ENCODE results near the gene TEPSIN. TPM values are rescaled to one million over a fixed set of nuclear protein-coding genes. Genes with fewer than 3 reads are reported as not detected.

TEPSIN gene
- total RNA-seq, 4 donors from 2014 or later, result 43.0 to 94.5 (median 55.3) TPM

DNA sequence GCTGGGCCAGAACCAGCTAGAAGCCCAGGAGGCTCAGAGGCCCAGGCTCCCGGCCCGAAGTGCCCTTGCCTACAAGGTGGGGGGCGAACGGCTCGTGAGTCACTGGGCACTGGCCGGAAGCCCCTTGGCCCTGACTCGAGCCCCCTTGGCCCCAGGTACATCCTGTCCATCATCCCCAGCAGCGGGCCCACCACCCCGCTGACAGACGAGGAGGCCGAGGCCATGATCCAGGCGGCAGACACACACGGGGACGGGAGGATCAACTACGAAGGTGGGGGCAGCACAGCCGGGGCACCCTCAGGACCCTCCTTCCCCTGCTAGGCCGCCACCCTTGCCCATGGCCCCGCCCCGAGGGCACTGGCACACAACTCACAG, 57.1 kb downstream of the TEPSIN start:
- TF ChIP-seq POLR2AphosphoS5 (IDR thresholded peaks at IDR 0.05) (no peak), POLR2A (IDR thresholded peaks at IDR 0.05) (no peak), EP300 (IDR thresholded peaks at IDR 0.05) (no peak)
- TF ChIP-seq, protein P1, sequence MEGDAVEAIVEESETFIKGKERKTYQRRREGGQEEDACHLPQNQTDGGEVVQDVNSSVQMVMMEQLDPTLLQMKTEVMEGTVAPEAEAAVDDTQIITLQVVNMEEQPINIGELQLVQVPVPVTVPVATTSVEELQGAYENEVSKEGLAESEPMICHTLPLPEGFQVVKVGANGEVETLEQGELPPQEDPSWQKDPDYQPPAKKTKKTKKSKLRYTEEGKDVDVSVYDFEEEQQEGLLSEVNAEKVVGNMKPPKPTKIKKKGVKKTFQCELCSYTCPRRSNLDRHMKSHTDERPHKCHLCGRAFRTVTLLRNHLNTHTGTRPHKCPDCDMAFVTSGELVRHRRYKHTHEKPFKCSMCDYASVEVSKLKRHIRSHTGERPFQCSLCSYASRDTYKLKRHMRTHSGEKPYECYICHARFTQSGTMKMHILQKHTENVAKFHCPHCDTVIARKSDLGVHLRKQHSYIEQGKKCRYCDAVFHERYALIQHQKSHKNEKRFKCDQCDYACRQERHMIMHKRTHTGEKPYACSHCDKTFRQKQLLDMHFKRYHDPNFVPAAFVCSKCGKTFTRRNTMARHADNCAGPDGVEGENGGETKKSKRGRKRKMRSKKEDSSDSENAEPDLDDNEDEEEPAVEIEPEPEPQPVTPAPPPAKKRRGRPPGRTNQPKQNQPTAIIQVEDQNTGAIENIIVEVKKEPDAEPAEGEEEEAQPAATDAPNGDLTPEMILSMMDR (IDR thresholded peaks at IDR 0.05), result no peak
- peaks cover 16% of the 10 kb centered on the region for H3K27me3 ChIP-seq
- no peak overlapping the region for H3K27ac ChIP-seq
- no peak for DNase-seq (ENCODE audit: low spot score in 2 of 2)
- no CpG with 5 or more reads among the region's 19 CpGs for WGBS
- H3K4me1 ChIP-seq, result no peaks in the 10 kb centered on the region
- H3K9me3 ChIP-seq, result no peaks in the 10 kb centered on the region
- H3K36me3 ChIP-seq, result no peaks in the 10 kb centered on the region
- H3K4me3 ChIP-seq, result no peak overlapping the region

DNA sequence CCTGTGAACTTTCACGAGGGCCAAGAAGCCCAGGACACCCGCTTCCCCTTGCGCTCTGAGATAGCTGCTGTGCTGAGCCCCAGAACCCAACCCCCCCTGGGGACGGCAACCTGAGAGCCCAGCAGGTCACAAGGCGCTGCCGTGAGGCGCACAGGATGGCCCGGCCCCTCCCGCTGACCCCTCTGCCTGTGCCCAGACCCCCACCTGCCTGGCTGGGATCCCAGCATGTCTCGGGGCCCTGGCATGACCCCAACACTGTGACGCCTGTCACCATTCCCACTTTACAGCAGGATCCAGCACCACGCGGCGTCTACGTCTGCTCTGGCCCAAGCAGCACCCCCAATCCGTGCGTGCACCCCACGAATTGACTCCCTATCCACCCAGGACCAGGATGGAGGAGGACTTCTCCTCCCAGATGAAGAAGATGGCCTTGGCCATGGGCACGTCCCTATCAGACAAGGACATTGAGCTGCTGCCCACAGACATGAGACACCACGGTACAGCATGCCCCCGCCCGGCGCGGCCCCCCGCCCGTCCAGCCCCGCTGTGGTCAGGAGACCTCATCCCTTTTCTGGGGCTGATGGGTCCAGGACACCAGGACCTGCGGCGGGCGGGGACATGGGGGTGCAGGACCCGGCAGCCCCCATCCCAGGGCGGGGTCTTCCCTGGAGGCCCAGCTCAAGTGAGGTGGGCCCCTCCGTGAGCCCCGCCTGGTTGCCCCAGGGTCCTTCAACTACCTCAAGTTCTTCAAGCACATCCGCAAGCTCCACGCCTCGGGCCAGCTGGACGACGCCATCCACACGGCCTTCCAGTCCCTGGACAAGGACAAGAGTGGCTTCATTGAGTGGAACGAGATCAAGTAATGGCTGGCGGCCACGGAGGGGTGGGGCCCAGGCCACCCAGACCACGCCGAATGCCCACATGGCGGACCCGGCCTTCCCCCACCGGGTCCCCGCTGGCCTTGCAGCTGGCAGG, 57.7 kb downstream of the TEPSIN start:
- Histone ChIP-seq H3K27me3 (peaks cover 16% of the 10 kb centered on the region), H3K36me3 (no peaks in the 10 kb centered on the region), H3K4me1 (no peaks in the 10 kb centered on the region), H3K9me3 (no peaks in the 10 kb centered on the region), H3K27ac (no peak overlapping the region), H3K4me3 (no peak overlapping the region)
- DNase-seq (ENCODE audit: low spot score in 2 of 2), result no peak
- WGBS, result 91% methylated on average over 29 of the region's 49 CpGs
- TF ChIP-seq EP300 (IDR thresholded peaks at IDR 0.05) (no peak), POLR2A (IDR thresholded peaks at IDR 0.05) (no peak), POLR2AphosphoS5 (IDR thresholded peaks at IDR 0.05) (no peak)
- TF ChIP-seq, protein P1 (IDR thresholded peaks at IDR 0.05), result no peak

DNA sequence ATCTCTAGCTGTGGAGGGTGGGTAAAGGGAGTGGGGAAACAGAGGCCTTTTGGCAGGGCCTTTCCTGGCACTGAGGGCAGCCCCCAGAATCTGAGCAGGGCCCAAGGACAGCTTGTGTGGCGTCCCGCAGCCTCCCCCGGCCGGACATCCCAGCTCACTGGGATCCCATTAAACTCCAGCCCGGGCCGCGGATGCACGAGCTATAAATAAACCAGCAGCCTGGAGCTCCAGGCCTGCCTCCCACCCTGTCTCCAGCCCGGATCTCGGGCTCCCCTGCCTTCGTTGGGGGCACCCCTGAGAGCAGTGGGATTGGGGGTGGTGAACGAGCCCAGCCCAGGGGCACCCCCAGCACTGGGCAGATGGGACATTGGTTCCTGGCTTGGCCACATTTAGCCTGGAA, 59.0 kb downstream of the TEPSIN start:
- Histone ChIP-seq H3K27me3 (peaks cover 16% of the 10 kb centered on the region), H3K9me3 (no peaks in the 10 kb centered on the region), H3K27ac (no peak overlapping the region), H3K4me3 (no peak overlapping the region), H3K4me1 (no peaks in the 10 kb centered on the region), H3K36me3 (no peaks in the 10 kb centered on the region)
- no peak for TF ChIP-seq EP300 (IDR thresholded peaks at IDR 0.05)
- TF ChIP-seq, protein P1 (IDR thresholded peaks at IDR 0.05), result no peak
- no peak for TF ChIP-seq POLR2A (IDR thresholded peaks at IDR 0.05)
- TF ChIP-seq POLR2AphosphoS5 (IDR thresholded peaks at IDR 0.05), result no peak
- 90% methylated on average over 2 of the region's 12 CpGs for WGBS
- DNase-seq (ENCODE audit: low spot score in 2 of 2), result no peak

DNA sequence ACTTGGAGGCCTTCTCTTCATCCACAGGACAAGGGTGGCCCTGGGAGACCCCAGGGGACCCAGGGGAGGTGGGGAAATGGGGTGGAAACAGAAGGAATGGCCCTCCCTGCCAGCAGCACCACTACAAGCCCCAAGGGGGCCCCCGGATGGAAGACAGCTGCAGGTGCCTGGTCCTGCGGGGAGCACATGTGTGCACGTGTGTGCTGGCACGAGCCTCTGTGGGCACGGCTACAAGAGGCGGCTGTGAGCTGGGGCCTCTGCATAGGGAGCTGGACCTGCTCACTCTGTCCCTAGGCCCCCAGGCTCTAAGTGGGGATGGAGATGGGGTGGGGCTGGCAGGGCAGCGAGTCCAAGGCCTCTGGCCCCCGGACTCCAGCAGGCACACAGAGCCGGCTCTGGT, 59.6 kb downstream of the TEPSIN start:
- TF ChIP-seq EP300 (IDR thresholded peaks at IDR 0.05) (no peak), POLR2A (IDR thresholded peaks at IDR 0.05) (no peak), POLR2AphosphoS5 (IDR thresholded peaks at IDR 0.05) (no peak)
- TF ChIP-seq, protein P1 (IDR thresholded peaks at IDR 0.05), result no peak
- H3K27ac ChIP-seq, result no peak overlapping the region
- H3K4me3 ChIP-seq, result no peak overlapping the region
- 60% methylated on average over 1 of the region's 9 CpGs for WGBS
- peaks cover 10% of the 10 kb centered on the region for H3K27me3 ChIP-seq
- no peak for DNase-seq (ENCODE audit: low spot score in 2 of 2)
- H3K9me3 ChIP-seq, result no peaks in the 10 kb centered on the region
- no peaks in the 10 kb centered on the region for H3K4me1 ChIP-seq
- H3K36me3 ChIP-seq, result no peaks in the 10 kb centered on the region

Other genes with a start within 250 kb of the TEPSIN start
- gene CHMP6, start 247.2 kb downstream of the TEPSIN start, total RNA-seq, result 10 to 100 TPM; 17.5 to 35.6 (median 23.1) TPM
- 100 to 1,000 TPM; 214 to 283 (median 260) TPM for gene BAIAP2, start 203.9 kb downstream of the TEPSIN start, total RNA-seq
- not detected for gene PVALEF, start 73.5 kb downstream of the TEPSIN start, total RNA-seq
- gene AATK, start 72.8 kb downstream of the TEPSIN start, total RNA-seq, result 1 to 10 TPM in 2 of 4 donors, under 1 TPM in 2; 0.64 to 2.8 (median 1.1) TPM
- gene CEP131, start 16.1 kb downstream of the TEPSIN start, total RNA-seq, result 1 to 10 TPM; 4.2 to 9.5 (median 8.0) TPM
- 10 to 100 TPM; 17.8 to 39.4 (median 25.9) TPM for gene NDUFAF8, start 263 bp upstream of the TEPSIN start, total RNA-seq
- 10 to 100 TPM; 48.5 to 84.9 (median 69.4) TPM for gene SLC38A10, start 56.3 kb upstream of the TEPSIN start, total RNA-seq
- 10 to 100 TPM in 2 of 4 donors, 1 to 10 TPM in 2; 4.5 to 19.3 (median 12.2) TPM for gene BAHCC1, start 156.4 kb upstream of the TEPSIN start, total RNA-seq